Caco-2 (cell line): ENCODE results near the gene TKTL1. TPM values are rescaled to one million over a fixed set of nuclear protein-coding genes. Genes with fewer than 3 reads are reported as not detected.

Source experiments
- BruUV-seq: library from RNA; stranded (reverse); fragments of 400-500 nt; replicated peaks from 2 replicates; lab custom pipeline; 2021; lab: Mats Ljungman, UMichigan
- CTCF ChIA-PET: fragments of 300-600 bp; sonication (Branson Sonifier 250); formaldehyde crosslinking; loops from one replicate; lab custom pipeline; 2022; ENCODE audit warnings: antibody characterized with exemption; lab: Charles Lee
- POLR2A ChIA-PET: fragments of 300-600 bp; sonication (Branson Sonifier 250); formaldehyde crosslinking; loops from one replicate; lab custom pipeline; 2022; ENCODE audit warnings: antibody characterized with exemption; lab: Charles Lee
- DNase-seq, 2 experiments: peaks; one replicate each; pipeline versions ENCODE4 v3.0.0 to v3.0.0-alpha.2; 2020 to 2022
- H3K27me3 ChIP-seq: replicated peaks from 2 replicates; pipeline ENCODE4 v1.6.0; 2011; ENCODE audit warnings: low read length; ENCODE audit not compliant: control insufficient read depth, insufficient read depth
- H3K36me3 ChIP-seq: 2 replicates; pipeline ENCODE4 v1.5.1; 2011; ENCODE audit warnings: low read length; ENCODE audit not compliant: control insufficient read depth, insufficient read depth
- H3K4me1 ChIP-seq: fragments of 250-450 bp; sonication (Bioruptor Pico); 2 replicates; pipeline ENCODE4 v1.5.1; 2020; ENCODE audit warnings: mild to moderate bottlenecking
- H3K4me3 ChIP-seq: 2 replicates; pipeline ENCODE4 v1.5.1; 2011; ENCODE audit warnings: low read depth, mild to moderate bottlenecking, control low read depth, low read length
- H3K9me3 ChIP-seq: fragments of 250-450 bp; sonication (Bioruptor Pico); 2 replicates; pipeline ENCODE4 v1.5.1; 2020; ENCODE audit warnings: mild to moderate bottlenecking, moderate library complexity
- H3K27ac Mint-ChIP-seq: one replicate; pipeline ENCODE4 v1.8.0; 2022; ENCODE audit warnings: mixed read lengths; ENCODE audit not compliant: unreplicated experiment
- H3K27me3 Mint-ChIP-seq: one replicate; pipeline ENCODE4 v1.8.0; 2022; ENCODE audit warnings: mixed read lengths; ENCODE audit not compliant: insufficient read depth, unreplicated experiment
- H3K36me3 Mint-ChIP-seq: one replicate; pipeline ENCODE4 v1.8.0; 2022; ENCODE audit warnings: mild to moderate bottlenecking, mixed read lengths; ENCODE audit not compliant: insufficient read depth, unreplicated experiment
- H3K4me1 Mint-ChIP-seq: one replicate; pipeline ENCODE4 v1.8.0; 2022; ENCODE audit warnings: low read depth, mixed read lengths; ENCODE audit not compliant: unreplicated experiment
- H3K4me3 Mint-ChIP-seq: one replicate; pipeline ENCODE4 v1.8.0; 2022; ENCODE audit warnings: mild to moderate bottlenecking, moderate library complexity, mixed read lengths; ENCODE audit not compliant: unreplicated experiment
- H3K9me3 Mint-ChIP-seq: one replicate; pipeline ENCODE4 v1.8.0; 2022; ENCODE audit warnings: mixed read lengths; ENCODE audit not compliant: unreplicated experiment
- CTCF ChIP-seq, 2 experiments: fragments of 200-600 bp in 1 of 2; IDR thresholded peaks; 1 replicate in 1 of 2; 2 replicates in 1 of 2; pipeline versions ENCODE4 v1.5.1 to v1.8.0; 2011 to 2022; ENCODE audit warnings: antibody characterized with exemption in 1 of 2, control low read depth in 1 of 2, inconsistent platforms in 1 of 2, low read depth in 1 of 2, low read length in 1 of 2, mild to moderate bottlenecking in 1 of 2, moderate library complexity in 1 of 2; ENCODE audit not compliant: insufficient read depth in 1 of 2, severe bottlenecking in 1 of 2, unreplicated experiment in 1 of 2
- intact Hi-C: fragments of 100-400 bp; cut with micrococcal nuclease; formaldehyde crosslinking; loops from one replicate; pipeline ENCODE4 v1.10.0; 2022; ENCODE audit not compliant: unreplicated experiment
- total RNA-seq: library from RNA; stranded (reverse); gene quantifications from 2 replicates; pipeline ENCODE4 v1.2.3, GENCODE V29; 2022

Gene TKTL1
- total RNA-seq, 1 experiment from 2014 or later, result not detected

- Mint-ChIP-seq H3K4me3 (no peak overlapping the region), H3K9me3 (no peaks in the 10 kb centered on the region), H3K4me1 (no peaks in the 10 kb centered on the region), H3K27ac (no peak overlapping the region), H3K27me3 (peaks cover 7% of the 10 kb centered on the region), H3K36me3 (no peaks in the 10 kb centered on the region)
- no peak for DNase-seq
- Histone ChIP-seq H3K4me1 (no peaks in the 10 kb centered on the region), H3K9me3 (no peaks in the 10 kb centered on the region), H3K27me3 (no peaks in the 10 kb centered on the region), H3K36me3 (no peaks in the 10 kb centered on the region), H3K4me3 (no peak overlapping the region)
- BruUV-seq, result no TSS peak
- POLR2A ChIA-PET, result no interaction called here
- intact Hi-C loops, result no loop called here
- CTCF ChIA-PET, result no interaction called here
- TF ChIP-seq CTCF (IDR thresholded peaks at IDR 0.05; ENCODE audit: insufficient read depth in 1 of 2, low read depth in 1 of 2, low read length in 1 of 2, severe bottlenecking in 1 of 2, unreplicated experiment in 1 of 2), result no peak
Observed at GRCh38 chrX:154305541-154306205, 10.1 kb downstream of the TKTL1 start.

GRCh38 chrX:154307202-154307601 lies 11.6 kb downstream of the TKTL1 start:
- no peak overlapping the region for H3K4me3 ChIP-seq
- ChIA-PET POLR2A (no interaction called here), CTCF (no interaction called here)
- Mint-ChIP-seq H3K4me1 (no peaks in the 10 kb centered on the region), H3K9me3 (no peaks in the 10 kb centered on the region), H3K36me3 (no peaks in the 10 kb centered on the region), H3K27ac (no peak overlapping the region), H3K27me3 (peaks cover 7% of the 10 kb centered on the region), H3K4me3 (no peak overlapping the region)
- no peaks in the 10 kb centered on the region for H3K27me3 ChIP-seq
- BruUV-seq, result no TSS peak
- no peaks in the 10 kb centered on the region for H3K4me1 ChIP-seq
- no peaks in the 10 kb centered on the region for H3K9me3 ChIP-seq
- no peak for TF ChIP-seq CTCF (IDR thresholded peaks at IDR 0.05; ENCODE audit: insufficient read depth in 1 of 2, low read depth in 1 of 2, low read length in 1 of 2, severe bottlenecking in 1 of 2, unreplicated experiment in 1 of 2)
- H3K36me3 ChIP-seq, result no peaks in the 10 kb centered on the region
- intact Hi-C loops, result no loop called here
- no peak for DNase-seq

- CTCF ChIA-PET, result interaction anchor here (0.6 kb wide), 1 partner anchor 159 kb away, joined by 3 read pairs; no protein-coding TSS in a partner anchor
- no peak overlapping the region for H3K4me3 Mint-ChIP-seq
- peak; percentile 58 to 59 for TF ChIP-seq CTCF (IDR thresholded peaks at IDR 0.05; ENCODE audit: insufficient read depth in 1 of 2, low read depth in 1 of 2, low read length in 1 of 2, severe bottlenecking in 1 of 2, unreplicated experiment in 1 of 2)
Observed at GRCh38 chrX:154308108-154308946, 12.7 kb downstream of the TKTL1 start.

More at GRCh38 chrX:154308108-154308946, 12.7 kb downstream of the TKTL1 start:
- intact Hi-C loops, result no loop called here
- Histone ChIP-seq H3K9me3 (no peaks in the 10 kb centered on the region), H3K36me3 (no peaks in the 10 kb centered on the region), H3K4me3 (no peak overlapping the region), H3K4me1 (no peaks in the 10 kb centered on the region), H3K27me3 (no peaks in the 10 kb centered on the region)
- no peaks in the 10 kb centered on the region for H3K36me3 Mint-ChIP-seq
- H3K27ac Mint-ChIP-seq, result no peak overlapping the region
- peaks cover 7% of the 10 kb centered on the region for H3K27me3 Mint-ChIP-seq
- no TSS peak for BruUV-seq
- DNase-seq, result peak; percentile 50 to 64
- H3K9me3 Mint-ChIP-seq, result no peaks in the 10 kb centered on the region
- POLR2A ChIA-PET, result no interaction called here
- no peaks in the 10 kb centered on the region for H3K4me1 Mint-ChIP-seq
